OCI-LY7 (cell line): ENCODE results near the gene FBRSL1. TPM values are rescaled to one million over a fixed set of nuclear protein-coding genes. Genes with fewer than 3 reads are reported as not detected.

Source experiments
- BruUV-seq: library from RNA; stranded (reverse); fragments of 400-500 nt; replicated peaks from 2 replicates; lab custom pipeline; 2021; lab: Mats Ljungman, UMichigan
- CTCF ChIA-PET: fragments of 300-600 bp; sonication (Branson Sonifier 250); formaldehyde crosslinking; loops from one replicate; lab custom pipeline; 2022; ENCODE audit warnings: antibody characterized with exemption; ENCODE audit not compliant: unreplicated experiment; lab: Charles Lee
- POLR2A ChIA-PET: fragments of 300-600 bp; sonication (Branson Sonifier 250); formaldehyde crosslinking; loops from one replicate; lab custom pipeline; 2022; ENCODE audit warnings: antibody characterized with exemption; lab: Charles Lee
- DNase-seq: peaks from one replicate; pipeline ENCODE4 v3.0.0-alpha.2; 2015; ENCODE audit warnings: low spot score
- H2AFZ ChIP-seq: fragments of 200-600 bp; sonication (generic), shearing (Covaris generic); 2 replicates; pipeline ENCODE4 v1.6.1; 2014; ENCODE audit warnings: mild to moderate bottlenecking, antibody characterized with exemption, low read length, moderate library complexity
- H3K27ac ChIP-seq: fragments of 200-600 bp; sonication (generic); 2 replicates; pipeline ENCODE4 v1.5.1; 2014; ENCODE audit warnings: mixed run types, low read depth, mild to moderate bottlenecking, moderate library complexity, low read length, inconsistent platforms; ENCODE audit not compliant: poor library complexity, severe bottlenecking
- H3K36me3 ChIP-seq: fragments of 200-600 bp; sonication (generic); 2 replicates; pipeline ENCODE4 v1.6.1; 2014; ENCODE audit warnings: mild to moderate bottlenecking, antibody characterized with exemption, low read length, moderate library complexity, mixed read lengths; ENCODE audit not compliant: insufficient read depth
- H3K4me1 ChIP-seq: fragments of 200-600 bp; sonication (generic); 2 replicates; pipeline ENCODE4 v1.5.1; 2014; ENCODE audit warnings: mild to moderate bottlenecking, low read length; ENCODE audit not compliant: insufficient read depth, poor library complexity, severe bottlenecking
- H3K4me2 ChIP-seq: fragments of 200-600 bp; sonication (generic); 2 replicates; pipeline ENCODE4 v1.6.1; 2014; ENCODE audit warnings: mild to moderate bottlenecking, low read length
- H3K4me3 ChIP-seq: fragments of 200-600 bp; sonication (generic); 2 replicates; pipeline ENCODE4 v1.5.1; 2014; ENCODE audit warnings: mild to moderate bottlenecking, low read depth, low read length; ENCODE audit not compliant: poor library complexity, severe bottlenecking
- H3K79me2 ChIP-seq: fragments of 200-600 bp; sonication (generic); 2 replicates; pipeline ENCODE4 v1.6.1; 2016; ENCODE audit warnings: low read depth, mild to moderate bottlenecking, low read length, moderate library complexity, mixed read lengths; ENCODE audit not compliant: insufficient read depth
- H3K9me2 ChIP-seq: fragments of 200-600 bp; sonication (generic); 2 replicates; pipeline ENCODE4 v1.6.1; 2016; ENCODE audit warnings: mild to moderate bottlenecking, low read length, mixed read lengths; ENCODE audit not compliant: insufficient read depth
- H3K9me3 ChIP-seq: fragments of 200-600 bp; sonication (generic); 2 replicates; pipeline ENCODE4 v1.6.1; 2014; ENCODE audit warnings: mild to moderate bottlenecking, mixed run types, low read length, mixed read lengths
- H4K20me1 ChIP-seq: fragments of 200-600 bp; sonication (generic); 2 replicates; pipeline ENCODE4 v1.6.1; 2014; ENCODE audit warnings: mild to moderate bottlenecking, antibody characterized with exemption, low read length, moderate library complexity, mixed read lengths; ENCODE audit not compliant: insufficient read depth
- CTCF ChIP-seq: fragments of 200-600 bp; sonication (generic); conservative IDR thresholded peaks from 2 replicates; pipeline ENCODE4 v1.5.1; 2014; ENCODE audit warnings: mild to moderate bottlenecking, antibody characterized with exemption, low read length, moderate library complexity, mixed read lengths
- EZH2phosphoT487 ChIP-seq: fragments of 200-600 bp; sonication (generic); IDR thresholded peaks from 2 replicates; pipeline ENCODE4 v1.6.1; 2018; ENCODE audit warnings: low read depth, borderline replicate concordance, mild to moderate bottlenecking, mixed run types, antibody characterized with exemption, low read length, moderate library complexity, mixed read lengths
- intact Hi-C: fragments of 100-400 bp; cut with micrococcal nuclease; formaldehyde crosslinking; loops from one replicate; pipeline ENCODE4 v1.10.0; 2022; ENCODE audit not compliant: unreplicated experiment
- total RNA-seq, 2 experiments: library from RNA; depleted of rRNA in 1 of 2; stranded (reverse); fragments of >200 nt in 1 of 2; shearing (Covaris generic) in 1 of 2; gene quantifications; 2 replicates each; pipeline ENCODE4 v1.2.3, GENCODE V29; 2014 to 2022

The FBRSL1 gene
- total RNA-seq, 2 experiments from 2014 or later: 24.6 to 87.8 TPM

- no peaks in the 10 kb centered on the region; the same call in 1 of the 2 replicates for H4K20me1 ChIP-seq
- H3K27ac ChIP-seq: no peak overlapping the region
- TF ChIP-seq CTCF: no peak
- no peaks in the 10 kb centered on the region for H3K9me2 ChIP-seq
- no peaks in the 10 kb centered on the region for H3K4me1 ChIP-seq
- DNase-seq: no peak
- intact Hi-C loops: loop anchor here (1.0 to 5.0 kb wide), 2 partner anchors 92 to 109 kb away; no protein-coding TSS in a partner anchor
- no TSS peak for BruUV-seq
- H3K4me3 ChIP-seq: no peak overlapping the region
- CTCF ChIA-PET: no interaction called here
- no peaks in the 10 kb centered on the region for H3K36me3 ChIP-seq
- no peak overlapping the region for H3K4me2 ChIP-seq
- no peaks in the 10 kb centered on the region for H3K9me3 ChIP-seq
- POLR2A ChIA-PET: no interaction called here
- H3K79me2 ChIP-seq: no peaks in the 10 kb centered on the region
- H2AFZ ChIP-seq: no peak overlapping the region
Observed at GRCh38 chr12:132524405-132524804, 34.5 kb downstream of the FBRSL1 start.

GRCh38 chr12:132525011-132525832, 35.3 kb downstream of the FBRSL1 start:
- H3K4me1 ChIP-seq: no peaks in the 10 kb centered on the region
- no peaks in the 10 kb centered on the region; the same call in 1 of the 2 replicates for H4K20me1 ChIP-seq
- no peaks in the 10 kb centered on the region for H3K9me3 ChIP-seq
- no peak overlapping the region for H3K27ac ChIP-seq
- H3K4me2 ChIP-seq: no peak overlapping the region
- DNase-seq: no peak
- BruUV-seq: no TSS peak
- ChIA-PET CTCF (no interaction called here), POLR2A (no interaction called here)
- no peak overlapping the region for H2AFZ ChIP-seq
- H3K9me2 ChIP-seq: no peaks in the 10 kb centered on the region
- no peaks in the 10 kb centered on the region for H3K36me3 ChIP-seq
- TF ChIP-seq CTCF: no peak
- no peak for TF ChIP-seq EZH2phosphoT487
- no peak overlapping the region for H3K4me3 ChIP-seq
- H3K79me2 ChIP-seq: no peaks in the 10 kb centered on the region
- intact Hi-C loops: no loop called here

GRCh38 chr12:132525833-132526455, 36.0 kb downstream of the FBRSL1 start:
- no peaks in the 10 kb centered on the region; the same call in 1 of the 2 replicates for H4K20me1 ChIP-seq
- CTCF ChIA-PET: no interaction called here
- no peak overlapping the region for H3K4me2 ChIP-seq
- no peak overlapping the region for H3K27ac ChIP-seq
- no TSS peak for BruUV-seq
- no peaks in the 10 kb centered on the region for H3K9me3 ChIP-seq
- DNase-seq: no peak
- H3K36me3 ChIP-seq: no peaks in the 10 kb centered on the region
- intact Hi-C loops: no loop called here
- H3K4me1 ChIP-seq: no peaks in the 10 kb centered on the region
- no peaks in the 10 kb centered on the region for H3K9me2 ChIP-seq
- POLR2A ChIA-PET: no interaction called here
- H3K79me2 ChIP-seq: no peaks in the 10 kb centered on the region
- no peak overlapping the region for H2AFZ ChIP-seq
- TF ChIP-seq CTCF: no peak
- TF ChIP-seq EZH2phosphoT487: no peak
- H3K4me3 ChIP-seq: no peak overlapping the region
